ENCODE measurements around the gene DLK1.

DLK1 gene

DNA sequence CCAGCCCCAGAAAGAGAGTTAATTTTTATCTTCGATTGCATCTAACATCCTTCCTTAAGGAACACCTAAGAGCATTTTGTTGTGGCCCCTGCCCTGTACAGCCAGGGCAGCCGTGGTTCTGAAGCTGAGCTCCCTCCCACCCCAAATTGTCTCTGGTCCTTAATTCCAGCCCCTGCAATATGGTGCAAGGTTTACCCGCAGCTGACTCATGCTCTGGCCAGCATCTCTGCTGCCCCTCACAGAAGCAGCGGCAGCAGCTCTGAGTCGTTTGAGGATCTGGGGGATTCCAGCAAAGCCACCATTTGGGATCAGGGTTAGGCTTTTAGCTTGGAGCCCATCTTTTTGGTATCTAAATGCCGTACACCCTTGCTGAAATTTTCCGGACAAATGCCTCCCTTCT lies 3.3 kb downstream of the DLK1 start:
- TF ChIP-seq EGR1 (IDR thresholded peaks at IDR 0.05) (no peak), CREB1 (IDR thresholded peaks at IDR 0.05; ENCODE audit: low read depth) (no peak), YY1 (IDR thresholded peaks at IDR 0.05; ENCODE audit: low read depth) (no peak), TAF1 (IDR thresholded peaks at IDR 0.05; ENCODE audit: low read depth) (no peak), ZBTB7A (IDR thresholded peaks at IDR 0.05; ENCODE audit: low read depth) (no peak), TEAD4 (IDR thresholded peaks at IDR 0.05) (no peak), NFIC (IDR thresholded peaks at IDR 0.05) (no peak), RAD21 (IDR thresholded peaks at IDR 0.05; ENCODE audit: low read depth) (no peak), CEBPB (IDR thresholded peaks at IDR 0.05) (no peak), TCF12 (IDR thresholded peaks at IDR 0.05; ENCODE audit: low read depth) (no peak), FOXM1 (IDR thresholded peaks at IDR 0.05; ENCODE audit: borderline replicate concordance, low read depth) (no peak)
- TF ChIP-seq, protein P1, sequence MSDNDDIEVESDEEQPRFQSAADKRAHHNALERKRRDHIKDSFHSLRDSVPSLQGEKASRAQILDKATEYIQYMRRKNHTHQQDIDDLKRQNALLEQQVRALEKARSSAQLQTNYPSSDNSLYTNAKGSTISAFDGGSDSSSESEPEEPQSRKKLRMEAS (IDR thresholded peaks at IDR 0.05) = no peak
- TF ChIP-seq, protein P2, sequence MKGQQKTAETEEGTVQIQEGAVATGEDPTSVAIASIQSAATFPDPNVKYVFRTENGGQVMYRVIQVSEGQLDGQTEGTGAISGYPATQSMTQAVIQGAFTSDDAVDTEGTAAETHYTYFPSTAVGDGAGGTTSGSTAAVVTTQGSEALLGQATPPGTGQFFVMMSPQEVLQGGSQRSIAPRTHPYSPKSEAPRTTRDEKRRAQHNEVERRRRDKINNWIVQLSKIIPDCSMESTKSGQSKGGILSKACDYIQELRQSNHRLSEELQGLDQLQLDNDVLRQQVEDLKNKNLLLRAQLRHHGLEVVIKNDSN (IDR thresholded peaks at IDR 0.05) = no peak
- TF ChIP-seq, protein P3, sequence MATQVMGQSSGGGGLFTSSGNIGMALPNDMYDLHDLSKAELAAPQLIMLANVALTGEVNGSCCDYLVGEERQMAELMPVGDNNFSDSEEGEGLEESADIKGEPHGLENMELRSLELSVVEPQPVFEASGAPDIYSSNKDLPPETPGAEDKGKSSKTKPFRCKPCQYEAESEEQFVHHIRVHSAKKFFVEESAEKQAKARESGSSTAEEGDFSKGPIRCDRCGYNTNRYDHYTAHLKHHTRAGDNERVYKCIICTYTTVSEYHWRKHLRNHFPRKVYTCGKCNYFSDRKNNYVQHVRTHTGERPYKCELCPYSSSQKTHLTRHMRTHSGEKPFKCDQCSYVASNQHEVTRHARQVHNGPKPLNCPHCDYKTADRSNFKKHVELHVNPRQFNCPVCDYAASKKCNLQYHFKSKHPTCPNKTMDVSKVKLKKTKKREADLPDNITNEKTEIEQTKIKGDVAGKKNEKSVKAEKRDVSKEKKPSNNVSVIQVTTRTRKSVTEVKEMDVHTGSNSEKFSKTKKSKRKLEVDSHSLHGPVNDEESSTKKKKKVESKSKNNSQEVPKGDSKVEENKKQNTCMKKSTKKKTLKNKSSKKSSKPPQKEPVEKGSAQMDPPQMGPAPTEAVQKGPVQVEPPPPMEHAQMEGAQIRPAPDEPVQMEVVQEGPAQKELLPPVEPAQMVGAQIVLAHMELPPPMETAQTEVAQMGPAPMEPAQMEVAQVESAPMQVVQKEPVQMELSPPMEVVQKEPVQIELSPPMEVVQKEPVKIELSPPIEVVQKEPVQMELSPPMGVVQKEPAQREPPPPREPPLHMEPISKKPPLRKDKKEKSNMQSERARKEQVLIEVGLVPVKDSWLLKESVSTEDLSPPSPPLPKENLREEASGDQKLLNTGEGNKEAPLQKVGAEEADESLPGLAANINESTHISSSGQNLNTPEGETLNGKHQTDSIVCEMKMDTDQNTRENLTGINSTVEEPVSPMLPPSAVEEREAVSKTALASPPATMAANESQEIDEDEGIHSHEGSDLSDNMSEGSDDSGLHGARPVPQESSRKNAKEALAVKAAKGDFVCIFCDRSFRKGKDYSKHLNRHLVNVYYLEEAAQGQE (IDR thresholded peaks at IDR 0.05; ENCODE audit: low read depth) = no peak

GRCh38 chr14:100730581-100730980 lies 3.9 kb downstream of the DLK1 start:
- TF ChIP-seq, protein P3 (IDR thresholded peaks at IDR 0.05; ENCODE audit: low read depth) = no peak
- TF ChIP-seq, protein P1 (IDR thresholded peaks at IDR 0.05) = no peak
- no peak for TF ChIP-seq NFIC (IDR thresholded peaks at IDR 0.05)
- no peak for TF ChIP-seq FOXM1 (IDR thresholded peaks at IDR 0.05; ENCODE audit: borderline replicate concordance, low read depth)
- no peak for TF ChIP-seq TAF1 (IDR thresholded peaks at IDR 0.05; ENCODE audit: low read depth)
- TF ChIP-seq YY1 (IDR thresholded peaks at IDR 0.05; ENCODE audit: low read depth) = no peak
- no peak for TF ChIP-seq TEAD4 (IDR thresholded peaks at IDR 0.05)
- no peak for TF ChIP-seq EP300 (IDR thresholded peaks at IDR 0.05; ENCODE audit: borderline replicate concordance)
- no peak for TF ChIP-seq RAD21 (IDR thresholded peaks at IDR 0.05; ENCODE audit: low read depth)

GRCh38 chr14:100731011-100731670 lies 4.4 kb downstream of the DLK1 start:
- no peak for TF ChIP-seq ZBTB7A (IDR thresholded peaks at IDR 0.05; ENCODE audit: low read depth)
- TF ChIP-seq CREB1 (IDR thresholded peaks at IDR 0.05; ENCODE audit: low read depth) = no peak
- TF ChIP-seq RAD21 (IDR thresholded peaks at IDR 0.05; ENCODE audit: low read depth) = no peak
- no peak for TF ChIP-seq CEBPB (IDR thresholded peaks at IDR 0.05)
- no peak for TF ChIP-seq NFIC (IDR thresholded peaks at IDR 0.05)
- TF ChIP-seq, protein P1 (IDR thresholded peaks at IDR 0.05) = no peak
- TF ChIP-seq, protein P2 (IDR thresholded peaks at IDR 0.05) = no peak
- TF ChIP-seq EGR1 (IDR thresholded peaks at IDR 0.05) = no peak
- TF ChIP-seq TCF12 (IDR thresholded peaks at IDR 0.05; ENCODE audit: low read depth) = no peak
- no peak for TF ChIP-seq TEAD4 (IDR thresholded peaks at IDR 0.05)
- no peak for TF ChIP-seq EP300 (IDR thresholded peaks at IDR 0.05; ENCODE audit: borderline replicate concordance)
- TF ChIP-seq TAF1 (IDR thresholded peaks at IDR 0.05; ENCODE audit: low read depth) = no peak

DNA sequence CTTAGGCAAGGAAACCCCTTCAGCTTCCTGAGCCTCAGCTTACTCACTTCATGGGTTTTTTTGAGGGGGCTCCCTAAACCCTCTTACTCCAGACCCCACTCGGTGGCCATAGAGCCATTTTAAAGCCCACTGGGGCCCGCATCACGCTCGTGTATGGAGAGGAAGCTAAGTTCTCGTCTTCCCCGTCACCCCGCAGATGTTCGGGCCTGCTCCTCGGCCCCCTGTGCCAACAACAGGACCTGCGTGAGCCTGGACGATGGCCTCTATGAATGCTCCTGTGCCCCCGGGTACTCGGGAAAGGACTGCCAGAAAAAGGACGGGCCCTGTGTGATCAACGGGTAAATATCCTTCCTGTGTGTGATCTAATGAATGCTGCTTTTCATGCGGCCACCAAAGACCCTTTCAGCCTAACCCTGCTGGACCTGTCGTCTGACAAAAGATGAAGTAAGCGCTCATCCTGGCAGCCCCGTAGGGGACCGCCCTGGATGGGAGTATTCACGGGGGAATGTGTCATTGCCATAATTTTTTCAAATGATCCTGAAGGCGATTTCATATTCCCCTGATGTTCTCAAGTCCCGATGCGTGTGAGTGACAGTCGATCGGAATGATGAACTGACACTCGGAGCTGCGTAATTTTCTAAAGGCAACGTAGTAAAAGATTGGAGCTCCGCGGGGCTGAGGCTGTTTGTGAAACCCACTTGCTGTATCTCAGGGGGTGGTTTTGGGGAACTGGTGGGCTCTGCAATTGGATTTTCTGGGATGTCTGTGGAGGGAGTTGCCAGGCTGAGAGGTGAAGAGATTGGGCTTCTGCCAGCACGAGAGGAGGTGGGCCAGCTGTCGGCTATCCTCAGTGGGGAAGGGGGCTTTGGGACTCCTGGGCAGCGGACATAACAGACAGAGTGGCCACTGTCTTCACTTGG lies 5.4 kb downstream of the DLK1 start:
- TF ChIP-seq, protein P2 (IDR thresholded peaks at IDR 0.05) = no peak
- TF ChIP-seq EP300 (IDR thresholded peaks at IDR 0.05; ENCODE audit: borderline replicate concordance) (no peak), NFIC (IDR thresholded peaks at IDR 0.05) (no peak)
- TF ChIP-seq, protein P3 (IDR thresholded peaks at IDR 0.05; ENCODE audit: low read depth) = no peak
